GM18858 (cell line): ENCODE measurements around the gene MKS1.

Experiments
- ATAC-seq: cut with Tn5 transposase; IDR thresholded peaks from one replicate; pipeline ENCODE4 v1.9.1; 2021; ENCODE audit not compliant: unreplicated experiment

The MKS1 gene

GRCh38 chr17:58219007-58219788 lies at the start of gene MKS1:
Gene MKS1 (minus strand): TSS chr17:58219255. CDS start chr17:58219230, 25 bp downstream.
- peak; percentile 84 for ATAC-seq

- no peak for ATAC-seq
Observed at GRCh38 chr17:58268326-58268725, 49.3 kb upstream of the MKS1 start.

GRCh38 chr17:58267347-58268324 lies 48.6 kb upstream of the MKS1 start:
- no peak for ATAC-seq

- ATAC-seq = no peak
Observed at GRCh38 chr17:58265902-58266875, 47.1 kb upstream of the MKS1 start.

GRCh38 chr17:58265271-58265670 lies 46.2 kb upstream of the MKS1 start:
- ATAC-seq = no peak

GRCh38 chr17:58264407-58265103 lies 45.5 kb upstream of the MKS1 start:
- no peak for ATAC-seq

- no peak for ATAC-seq
Observed at GRCh38 chr17:58263773-58264172, 44.7 kb upstream of the MKS1 start.

- ATAC-seq = no peak
Observed at GRCh38 chr17:58262149-58262548, 43.1 kb upstream of the MKS1 start.

- ATAC-seq = no peak
Observed at GRCh38 chr17:58254803-58255202, 35.7 kb upstream of the MKS1 start.

- no peak for ATAC-seq
Observed at GRCh38 chr17:58253082-58253481, 34.0 kb upstream of the MKS1 start.

- no peak for ATAC-seq
Observed at GRCh38 chr17:58252141-58252540, 33.1 kb upstream of the MKS1 start.

- no peak for ATAC-seq
Observed at GRCh38 chr17:58250344-58251011, 31.4 kb upstream of the MKS1 start.

- ATAC-seq = no peak
Observed at GRCh38 chr17:58249270-58250133, 30.4 kb upstream of the MKS1 start.

- ATAC-seq = no peak
Observed at GRCh38 chr17:58248955-58249269, 29.9 kb upstream of the MKS1 start.

- no peak for ATAC-seq
Observed at GRCh38 chr17:58247511-58248363, 28.7 kb upstream of the MKS1 start.

GRCh38 chr17:58246781-58247180 lies 27.7 kb upstream of the MKS1 start:
- no peak for ATAC-seq

GRCh38 chr17:58246104-58246740 lies 27.2 kb upstream of the MKS1 start:
- ATAC-seq = no peak
